GM06990 (cell line): ENCODE data around the gene RBFOX1.

Experiments
- DNase-seq: peaks from one replicate; pipeline ENCODE4 v3.0.0-alpha.2; 2011; ENCODE audit not compliant: insufficient read length; ENCODE audit errors: extremely low read depth
- H3K27me3 ChIP-seq: replicated peaks from 2 replicates; pipeline ENCODE4 v1.6.0; 2011; ENCODE audit warnings: low read length; ENCODE audit not compliant: control insufficient read depth, insufficient read depth
- H3K36me3 ChIP-seq: 2 replicates; pipeline ENCODE4 v1.5.1; 2011; ENCODE audit warnings: low read length; ENCODE audit not compliant: control insufficient read depth, insufficient read depth
- H3K4me3 ChIP-seq: replicated peaks from 2 replicates; pipeline ENCODE4 v1.5.1; 2011; ENCODE audit warnings: low read depth, mild to moderate bottlenecking, control low read depth, low read length
- TF ChIP-seq, protein P1 (sequence below): IDR thresholded peaks from 2 replicates; pipeline ENCODE4 v1.5.1; 2011; ENCODE audit warnings: low read length, control low read depth, mild to moderate bottlenecking, inconsistent platforms; ENCODE audit not compliant: insufficient read depth, poor library complexity, severe bottlenecking

Gene RBFOX1

DNA sequence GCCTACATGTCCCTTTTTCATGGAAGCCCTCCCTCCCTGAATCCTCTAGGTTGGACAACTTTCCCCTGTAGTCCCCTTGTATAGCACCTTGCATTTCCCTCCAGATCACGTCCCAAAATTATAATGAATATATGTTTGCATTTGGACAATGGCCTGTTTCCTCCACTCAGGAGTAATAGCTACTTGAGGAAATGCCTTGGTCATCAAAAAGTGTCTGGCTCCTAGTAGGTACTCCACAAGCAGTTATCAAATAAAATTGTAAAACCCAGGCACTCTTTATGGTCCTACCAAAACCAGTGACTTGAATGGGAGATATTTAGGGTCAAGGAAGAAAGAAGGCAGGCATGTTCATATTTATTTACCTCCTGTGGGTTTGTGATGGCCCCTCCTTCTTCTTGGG lies 59.6 kb downstream of the RBFOX1 start:
- DNase-seq, result no peak
- H3K4me3 ChIP-seq, result no peak overlapping the region
- TF ChIP-seq, protein P1, sequence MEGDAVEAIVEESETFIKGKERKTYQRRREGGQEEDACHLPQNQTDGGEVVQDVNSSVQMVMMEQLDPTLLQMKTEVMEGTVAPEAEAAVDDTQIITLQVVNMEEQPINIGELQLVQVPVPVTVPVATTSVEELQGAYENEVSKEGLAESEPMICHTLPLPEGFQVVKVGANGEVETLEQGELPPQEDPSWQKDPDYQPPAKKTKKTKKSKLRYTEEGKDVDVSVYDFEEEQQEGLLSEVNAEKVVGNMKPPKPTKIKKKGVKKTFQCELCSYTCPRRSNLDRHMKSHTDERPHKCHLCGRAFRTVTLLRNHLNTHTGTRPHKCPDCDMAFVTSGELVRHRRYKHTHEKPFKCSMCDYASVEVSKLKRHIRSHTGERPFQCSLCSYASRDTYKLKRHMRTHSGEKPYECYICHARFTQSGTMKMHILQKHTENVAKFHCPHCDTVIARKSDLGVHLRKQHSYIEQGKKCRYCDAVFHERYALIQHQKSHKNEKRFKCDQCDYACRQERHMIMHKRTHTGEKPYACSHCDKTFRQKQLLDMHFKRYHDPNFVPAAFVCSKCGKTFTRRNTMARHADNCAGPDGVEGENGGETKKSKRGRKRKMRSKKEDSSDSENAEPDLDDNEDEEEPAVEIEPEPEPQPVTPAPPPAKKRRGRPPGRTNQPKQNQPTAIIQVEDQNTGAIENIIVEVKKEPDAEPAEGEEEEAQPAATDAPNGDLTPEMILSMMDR, result no peak
- no peaks in the 10 kb centered on the region for H3K36me3 ChIP-seq
- H3K27me3 ChIP-seq, result no peaks in the 10 kb centered on the region

DNA sequence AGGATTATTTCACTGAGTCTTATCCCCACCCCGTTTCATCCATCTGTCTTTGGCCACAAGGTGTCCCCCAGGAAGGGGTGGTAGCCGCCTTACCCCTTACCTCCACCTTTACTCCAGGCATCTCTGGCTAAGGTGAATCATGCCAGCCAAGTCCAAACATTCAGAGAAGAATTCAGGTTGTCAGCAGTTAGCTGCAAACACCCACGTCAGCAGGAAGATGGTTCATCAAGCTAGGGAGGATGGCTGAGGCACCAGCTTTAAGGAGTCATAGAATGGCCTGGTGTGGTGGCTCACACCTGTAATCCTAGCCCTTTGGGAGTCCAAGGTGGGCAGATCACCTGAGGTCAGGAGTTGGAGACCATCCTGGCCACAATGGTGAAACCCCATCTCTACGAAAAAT lies 61.0 kb downstream of the RBFOX1 start:
- H3K36me3 ChIP-seq, result no peaks in the 10 kb centered on the region
- no peaks in the 10 kb centered on the region for H3K27me3 ChIP-seq
- H3K4me3 ChIP-seq, result no peak overlapping the region
- no peak for DNase-seq
- TF ChIP-seq, protein P1, result no peak

DNA sequence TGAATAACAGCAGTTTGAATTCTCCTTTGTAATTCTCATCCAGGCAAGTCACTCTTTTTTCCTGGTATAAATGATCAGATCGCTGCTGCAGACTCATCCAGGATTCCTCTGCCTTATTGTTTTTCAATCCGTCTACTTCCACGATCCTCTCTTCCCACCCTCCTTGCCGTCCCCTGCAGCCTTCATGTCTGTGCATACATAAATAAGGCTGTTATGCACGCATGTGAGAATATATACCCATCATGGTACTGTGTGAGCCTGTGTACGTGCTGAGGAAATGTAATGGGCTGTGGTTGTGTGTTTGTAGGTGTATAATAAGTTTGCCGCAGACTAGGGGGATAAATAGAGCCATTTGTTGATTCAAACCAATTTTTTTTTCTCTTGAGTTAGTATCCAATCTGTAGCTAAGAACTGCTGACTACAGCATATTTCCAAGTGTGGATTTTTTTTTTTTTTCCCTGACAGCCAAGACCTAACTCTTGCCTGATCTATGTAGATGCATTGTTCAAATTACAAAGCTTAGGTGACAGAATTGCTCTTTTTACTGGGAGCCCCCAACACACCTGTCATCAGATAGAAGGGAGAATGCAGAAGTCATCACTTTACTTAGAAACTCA lies 62.2 kb downstream of the RBFOX1 start:
- no peak overlapping the region for H3K4me3 ChIP-seq
- TF ChIP-seq, protein P1, result no peak
- no peaks in the 10 kb centered on the region for H3K36me3 ChIP-seq
- no peak for DNase-seq
- H3K27me3 ChIP-seq, result no peaks in the 10 kb centered on the region

DNA sequence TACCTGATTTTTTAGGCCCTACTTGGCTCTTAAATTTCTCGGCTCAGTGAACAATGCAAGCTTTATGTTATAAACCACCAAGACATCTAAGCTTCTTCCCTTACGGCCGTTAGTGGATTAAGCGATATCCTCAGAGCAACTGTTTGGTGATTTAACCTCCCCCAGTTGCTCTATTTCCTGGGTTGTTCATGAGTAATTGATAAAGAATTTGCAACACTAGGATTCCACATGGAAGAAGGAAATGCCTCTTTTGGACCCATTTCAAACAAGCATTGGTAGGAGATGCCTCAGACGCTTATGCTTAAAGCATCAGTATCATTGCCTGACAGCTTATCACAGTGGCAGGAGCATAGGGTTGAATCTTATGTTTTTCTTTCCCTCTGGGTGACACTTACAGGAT lies 65.3 kb downstream of the RBFOX1 start:
- TF ChIP-seq, protein P1, result no peak
- H3K27me3 ChIP-seq, result no peaks in the 10 kb centered on the region
- H3K4me3 ChIP-seq, result no peak overlapping the region
- H3K36me3 ChIP-seq, result no peaks in the 10 kb centered on the region
- no peak for DNase-seq

DNA sequence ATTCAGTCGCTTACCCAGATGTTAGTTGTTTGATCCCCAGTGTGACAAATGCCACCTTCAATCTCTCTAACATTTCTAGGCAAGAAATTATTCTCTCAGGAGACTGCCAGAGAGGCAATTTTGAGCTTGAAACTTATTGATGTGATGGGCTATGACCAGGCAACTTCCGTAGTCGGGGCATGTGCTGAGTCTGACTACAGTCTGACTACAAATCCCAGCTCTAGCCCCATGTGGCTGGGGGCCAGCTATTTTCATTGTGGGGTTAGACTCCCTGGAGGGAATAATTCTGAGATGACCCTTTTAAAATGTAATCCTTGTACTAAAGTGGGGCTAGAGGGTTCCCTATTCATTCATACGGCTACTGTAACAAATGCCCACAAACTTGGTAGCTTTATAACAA lies 65.9 kb downstream of the RBFOX1 start:
- no peaks in the 10 kb centered on the region for H3K27me3 ChIP-seq
- TF ChIP-seq, protein P1, result no peak
- no peaks in the 10 kb centered on the region for H3K36me3 ChIP-seq
- DNase-seq, result no peak
- no peak overlapping the region for H3K4me3 ChIP-seq

DNA sequence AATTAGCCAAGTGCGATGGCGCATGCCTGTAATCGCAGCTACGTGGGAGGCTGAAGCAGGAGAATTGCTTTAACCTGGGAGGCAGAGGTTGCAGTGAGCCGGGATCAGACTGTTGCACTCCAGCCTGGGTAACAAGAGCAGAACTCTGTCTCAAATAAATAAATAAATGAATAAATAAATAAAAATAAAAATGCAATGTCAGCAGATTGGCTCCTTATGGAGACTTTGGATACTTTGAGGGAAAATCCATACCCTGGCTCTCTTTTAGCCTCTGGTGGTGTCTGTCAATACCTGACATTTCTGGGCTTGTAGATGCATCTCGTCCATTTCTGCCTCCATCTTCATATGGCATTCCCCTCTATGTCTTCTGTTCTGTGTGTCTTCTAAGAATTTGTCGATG lies 66.7 kb downstream of the RBFOX1 start:
- no peaks in the 10 kb centered on the region for H3K36me3 ChIP-seq
- no peak for DNase-seq
- TF ChIP-seq, protein P1, result no peak
- H3K4me3 ChIP-seq, result no peak overlapping the region
- no peaks in the 10 kb centered on the region for H3K27me3 ChIP-seq
